Thyroid gland (tissue), 4 donors: ENCODE results near the gene ZNF722.

Experiments used
- CTCF ChIP-seq, 6 experiments: fragments of 200-600 bp in 3 of 6; fragments of 450-650 bp in 3 of 6; sonication (generic) in 3 of 6; IDR thresholded peaks; one replicate each; pipeline ENCODE4 v1.5.1; 2016 to 2019; ENCODE audit warnings: antibody characterized with exemption in 6 of 6, mild to moderate bottlenecking in 2 of 6, inconsistent platforms in 1 of 6, moderate library complexity in 1 of 6
- POLR2A ChIP-seq, 2 donors: fragments of 450-650 bp; IDR thresholded peaks; one replicate each; pipeline ENCODE4 v1.6.1; 2017; ENCODE audit warnings: antibody characterized with exemption in 2 of 2, mild to moderate bottlenecking in 2 of 2, moderate library complexity in 1 of 2

- TF ChIP-seq CTCF (IDR thresholded peaks at IDR 0.05) (no peak), POLR2A (IDR thresholded peaks at IDR 0.05) (no peak)
These were observed 45.5 kb upstream of the ZNF722 start for GRCh38 chr7:63953181-63953580.
